H1 (cell line): ENCODE results near the gene PRKAR1B. TPM values are rescaled to one million over a fixed set of nuclear protein-coding genes. Genes with fewer than 3 reads are reported as not detected.

Source experiments
- EGR1 ChIP-seq: IDR thresholded peaks from 2 replicates; pipeline ENCODE4 v1.6.1; 2011; ENCODE audit warnings: low read depth, low read length, borderline replicate concordance
- FOSL1 ChIP-seq: IDR thresholded peaks from 2 replicates; pipeline ENCODE4 v1.6.1; 2011; ENCODE audit warnings: mild to moderate bottlenecking, low read depth, low read length, moderate library complexity; ENCODE audit not compliant: insufficient read depth
- HDAC6 ChIP-seq: IDR thresholded peaks from one replicate; pipeline ENCODE4 v1.7.1; 2012; ENCODE audit warnings: low read depth, mild to moderate bottlenecking, inconsistent platforms, low read length, moderate library complexity
- NANOG ChIP-seq: IDR thresholded peaks from 2 replicates; pipeline ENCODE4 v1.6.1; 2011; ENCODE audit warnings: low read length, low read depth, mild to moderate bottlenecking, inconsistent platforms; ENCODE audit not compliant: insufficient read depth, poor library complexity, severe bottlenecking
- RBBP5 ChIP-seq: IDR thresholded peaks from 2 replicates; pipeline ENCODE4 v1.7.1; 2012; ENCODE audit warnings: low read depth, mild to moderate bottlenecking, inconsistent platforms, low read length, moderate library complexity, borderline replicate concordance
- SRF ChIP-seq: IDR thresholded peaks from 2 replicates; pipeline ENCODE4 v1.6.1; 2011; ENCODE audit warnings: mild to moderate bottlenecking, low read depth, low read length, moderate library complexity
- polyA plus RNA-seq, 7 experiments: library from polyadenylated mRNA; depleted of rRNA in 3 of 7; stranded (reverse) in 5 of 7; unstranded in 2 of 7; fragments of >200 nt in 5 of 7; fragments of 200-250 nt in 2 of 7; gene quantifications; 1 replicate in 5 of 7; 2 replicates in 1 of 7; 4 replicates in 1 of 7; pipeline versions ENCODE4 v1.2.1 to v1.2.3, GENCODE V29; 2011 to 2013; ENCODE audit warnings: missing spikeins in 2 of 7, mixed read lengths in 2 of 7
- total RNA-seq: library from RNA; stranded (reverse); fragmentation: NEBNext Ultra II Directional; extraction: Animal tissue kit (Norgen Biotek cat#: 25700); gene quantifications from 2 replicates; pipeline ENCODE4 v1.2.1, GENCODE V29; 2021
- TF ChIP-seq, protein P1 (sequence below): fragments of 300-600 bp; sonication (generic); IDR thresholded peaks from 2 replicates; pipeline ENCODE4 v1.7.1; 2012; ENCODE audit warnings: low read length, moderate library complexity, mild to moderate bottlenecking, inconsistent platforms; ENCODE audit not compliant: insufficient replicate concordance
- TF ChIP-seq, protein P2 (sequence below): IDR thresholded peaks from 2 replicates; pipeline ENCODE4 v1.6.1; 2012; ENCODE audit warnings: inconsistent platforms

PRKAR1B gene
- total and polyA plus RNA-seq, 2 of the 8 experiments (the other 6 are each of a cell fraction or from before 2014, with no cell fraction given): 12.3 to 55.7 TPM

DNA sequence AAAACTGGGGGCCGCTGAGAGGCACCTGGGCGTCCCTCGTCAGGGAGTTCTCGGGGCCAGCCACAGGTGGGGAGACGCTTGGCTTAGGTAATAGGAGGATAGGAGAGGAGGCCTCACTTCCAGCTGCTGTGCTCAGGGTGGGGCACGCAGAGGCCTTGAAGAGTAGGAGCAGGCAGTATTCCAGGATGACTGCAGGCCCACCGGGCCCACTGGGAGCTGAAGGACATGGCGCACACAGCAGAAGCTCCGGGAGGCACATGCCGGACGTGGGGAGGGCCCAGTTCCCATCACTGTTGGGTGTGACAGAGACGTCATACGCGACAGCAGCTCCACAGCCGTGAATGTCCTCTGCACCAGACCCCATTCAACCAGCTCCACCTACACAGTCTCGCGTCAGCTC is 185.4 kb downstream of the PRKAR1B start (continued):
- TF ChIP-seq, protein P1, sequence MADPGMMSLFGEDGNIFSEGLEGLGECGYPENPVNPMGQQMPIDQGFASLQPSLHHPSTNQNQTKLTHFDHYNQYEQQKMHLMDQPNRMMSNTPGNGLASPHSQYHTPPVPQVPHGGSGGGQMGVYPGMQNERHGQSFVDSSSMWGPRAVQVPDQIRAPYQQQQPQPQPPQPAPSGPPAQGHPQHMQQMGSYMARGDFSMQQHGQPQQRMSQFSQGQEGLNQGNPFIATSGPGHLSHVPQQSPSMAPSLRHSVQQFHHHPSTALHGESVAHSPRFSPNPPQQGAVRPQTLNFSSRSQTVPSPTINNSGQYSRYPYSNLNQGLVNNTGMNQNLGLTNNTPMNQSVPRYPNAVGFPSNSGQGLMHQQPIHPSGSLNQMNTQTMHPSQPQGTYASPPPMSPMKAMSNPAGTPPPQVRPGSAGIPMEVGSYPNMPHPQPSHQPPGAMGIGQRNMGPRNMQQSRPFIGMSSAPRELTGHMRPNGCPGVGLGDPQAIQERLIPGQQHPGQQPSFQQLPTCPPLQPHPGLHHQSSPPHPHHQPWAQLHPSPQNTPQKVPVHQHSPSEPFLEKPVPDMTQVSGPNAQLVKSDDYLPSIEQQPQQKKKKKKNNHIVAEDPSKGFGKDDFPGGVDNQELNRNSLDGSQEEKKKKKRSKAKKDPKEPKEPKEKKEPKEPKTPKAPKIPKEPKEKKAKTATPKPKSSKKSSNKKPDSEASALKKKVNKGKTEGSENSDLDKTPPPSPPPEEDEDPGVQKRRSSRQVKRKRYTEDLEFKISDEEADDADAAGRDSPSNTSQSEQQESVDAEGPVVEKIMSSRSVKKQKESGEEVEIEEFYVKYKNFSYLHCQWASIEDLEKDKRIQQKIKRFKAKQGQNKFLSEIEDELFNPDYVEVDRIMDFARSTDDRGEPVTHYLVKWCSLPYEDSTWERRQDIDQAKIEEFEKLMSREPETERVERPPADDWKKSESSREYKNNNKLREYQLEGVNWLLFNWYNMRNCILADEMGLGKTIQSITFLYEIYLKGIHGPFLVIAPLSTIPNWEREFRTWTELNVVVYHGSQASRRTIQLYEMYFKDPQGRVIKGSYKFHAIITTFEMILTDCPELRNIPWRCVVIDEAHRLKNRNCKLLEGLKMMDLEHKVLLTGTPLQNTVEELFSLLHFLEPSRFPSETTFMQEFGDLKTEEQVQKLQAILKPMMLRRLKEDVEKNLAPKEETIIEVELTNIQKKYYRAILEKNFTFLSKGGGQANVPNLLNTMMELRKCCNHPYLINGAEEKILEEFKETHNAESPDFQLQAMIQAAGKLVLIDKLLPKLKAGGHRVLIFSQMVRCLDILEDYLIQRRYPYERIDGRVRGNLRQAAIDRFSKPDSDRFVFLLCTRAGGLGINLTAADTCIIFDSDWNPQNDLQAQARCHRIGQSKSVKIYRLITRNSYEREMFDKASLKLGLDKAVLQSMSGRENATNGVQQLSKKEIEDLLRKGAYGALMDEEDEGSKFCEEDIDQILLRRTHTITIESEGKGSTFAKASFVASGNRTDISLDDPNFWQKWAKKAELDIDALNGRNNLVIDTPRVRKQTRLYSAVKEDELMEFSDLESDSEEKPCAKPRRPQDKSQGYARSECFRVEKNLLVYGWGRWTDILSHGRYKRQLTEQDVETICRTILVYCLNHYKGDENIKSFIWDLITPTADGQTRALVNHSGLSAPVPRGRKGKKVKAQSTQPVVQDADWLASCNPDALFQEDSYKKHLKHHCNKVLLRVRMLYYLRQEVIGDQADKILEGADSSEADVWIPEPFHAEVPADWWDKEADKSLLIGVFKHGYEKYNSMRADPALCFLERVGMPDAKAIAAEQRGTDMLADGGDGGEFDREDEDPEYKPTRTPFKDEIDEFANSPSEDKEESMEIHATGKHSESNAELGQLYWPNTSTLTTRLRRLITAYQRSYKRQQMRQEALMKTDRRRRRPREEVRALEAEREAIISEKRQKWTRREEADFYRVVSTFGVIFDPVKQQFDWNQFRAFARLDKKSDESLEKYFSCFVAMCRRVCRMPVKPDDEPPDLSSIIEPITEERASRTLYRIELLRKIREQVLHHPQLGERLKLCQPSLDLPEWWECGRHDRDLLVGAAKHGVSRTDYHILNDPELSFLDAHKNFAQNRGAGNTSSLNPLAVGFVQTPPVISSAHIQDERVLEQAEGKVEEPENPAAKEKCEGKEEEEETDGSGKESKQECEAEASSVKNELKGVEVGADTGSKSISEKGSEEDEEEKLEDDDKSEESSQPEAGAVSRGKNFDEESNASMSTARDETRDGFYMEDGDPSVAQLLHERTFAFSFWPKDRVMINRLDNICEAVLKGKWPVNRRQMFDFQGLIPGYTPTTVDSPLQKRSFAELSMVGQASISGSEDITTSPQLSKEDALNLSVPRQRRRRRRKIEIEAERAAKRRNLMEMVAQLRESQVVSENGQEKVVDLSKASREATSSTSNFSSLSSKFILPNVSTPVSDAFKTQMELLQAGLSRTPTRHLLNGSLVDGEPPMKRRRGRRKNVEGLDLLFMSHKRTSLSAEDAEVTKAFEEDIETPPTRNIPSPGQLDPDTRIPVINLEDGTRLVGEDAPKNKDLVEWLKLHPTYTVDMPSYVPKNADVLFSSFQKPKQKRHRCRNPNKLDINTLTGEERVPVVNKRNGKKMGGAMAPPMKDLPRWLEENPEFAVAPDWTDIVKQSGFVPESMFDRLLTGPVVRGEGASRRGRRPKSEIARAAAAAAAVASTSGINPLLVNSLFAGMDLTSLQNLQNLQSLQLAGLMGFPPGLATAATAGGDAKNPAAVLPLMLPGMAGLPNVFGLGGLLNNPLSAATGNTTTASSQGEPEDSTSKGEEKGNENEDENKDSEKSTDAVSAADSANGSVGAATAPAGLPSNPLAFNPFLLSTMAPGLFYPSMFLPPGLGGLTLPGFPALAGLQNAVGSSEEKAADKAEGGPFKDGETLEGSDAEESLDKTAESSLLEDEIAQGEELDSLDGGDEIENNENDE: no peak
- TF ChIP-seq RBBP5: no peak
- TF ChIP-seq, protein P2, sequence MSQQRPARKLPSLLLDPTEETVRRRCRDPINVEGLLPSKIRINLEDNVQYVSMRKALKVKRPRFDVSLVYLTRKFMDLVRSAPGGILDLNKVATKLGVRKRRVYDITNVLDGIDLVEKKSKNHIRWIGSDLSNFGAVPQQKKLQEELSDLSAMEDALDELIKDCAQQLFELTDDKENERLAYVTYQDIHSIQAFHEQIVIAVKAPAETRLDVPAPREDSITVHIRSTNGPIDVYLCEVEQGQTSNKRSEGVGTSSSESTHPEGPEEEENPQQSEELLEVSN: no peak
- TF ChIP-seq SRF: no peak
- TF ChIP-seq NANOG: no peak
- TF ChIP-seq HDAC6: no peak
- TF ChIP-seq EGR1: no peak
- TF ChIP-seq FOSL1: no peak
